H1 (cell line): ENCODE data around the gene SPACA4. TPM values are rescaled to one million over a fixed set of nuclear protein-coding genes. Genes with fewer than 3 reads are reported as not detected.

Source experiments
- BCL11A ChIP-seq, 2 experiments: IDR thresholded peaks; one replicate each; pipeline ENCODE4 v1.6.1; 2011; ENCODE audit warnings: low read depth in 2 of 2, low read length in 2 of 2, mild to moderate bottlenecking in 2 of 2
- CREB1 ChIP-seq: IDR thresholded peaks from 2 replicates; pipeline ENCODE4 v1.6.1; 2012; ENCODE audit warnings: inconsistent platforms
- CTBP2 ChIP-seq: IDR thresholded peaks from 2 replicates; pipeline ENCODE4 v1.7.0; 2011; ENCODE audit warnings: borderline replicate concordance, mild to moderate bottlenecking, moderate library complexity, mixed read lengths, low read length; ENCODE audit not compliant: insufficient read depth, insufficient read length
- JUN ChIP-seq: IDR thresholded peaks from 2 replicates; pipeline ENCODE4 v1.6.1; 2011; ENCODE audit warnings: low read depth, mild to moderate bottlenecking, improper control_type of control experiment, low read length
- NRF1 ChIP-seq: IDR thresholded peaks from 2 replicates; pipeline ENCODE4 v1.6.1; 2011; ENCODE audit warnings: mild to moderate bottlenecking, low read depth, low read length, improper control_type of control experiment
- POLR2A ChIP-seq, 2 experiments: IDR thresholded peaks; 1 replicate in 1 of 2; 2 replicates in 1 of 2; pipeline ENCODE4 v1.6.1; 2011; ENCODE audit warnings: low read depth in 2 of 2, low read length in 2 of 2, mild to moderate bottlenecking in 2 of 2; ENCODE audit errors: control extremely low read depth in 1 of 2
- SP4 ChIP-seq: IDR thresholded peaks from 2 replicates; pipeline ENCODE4 v1.6.1; 2012; ENCODE audit warnings: low read length, inconsistent platforms
- SRF ChIP-seq: IDR thresholded peaks from 2 replicates; pipeline ENCODE4 v1.6.1; 2011; ENCODE audit warnings: mild to moderate bottlenecking, low read depth, low read length, moderate library complexity
- TAF1 ChIP-seq: IDR thresholded peaks from 2 replicates; pipeline ENCODE4 v1.6.1; 2011; ENCODE audit warnings: mild to moderate bottlenecking, low read depth, low read length
- TAF7 ChIP-seq: optimal IDR thresholded peaks from 2 replicates; pipeline ENCODE3; 2011; ENCODE audit warnings: low read depth, mild to moderate bottlenecking, inconsistent platforms, low read length, moderate library complexity, borderline replicate concordance
- TBP ChIP-seq: IDR thresholded peaks from 2 replicates; pipeline ENCODE4 v1.6.1; 2011; ENCODE audit warnings: low read depth, low read length, improper control_type of control experiment
- USF2 ChIP-seq: IDR thresholded peaks from 2 replicates; pipeline ENCODE4 v1.6.1; 2011; ENCODE audit warnings: low read length, improper control_type of control experiment
- polyA plus RNA-seq, 7 experiments: library from polyadenylated mRNA; depleted of rRNA in 3 of 7; stranded (reverse) in 5 of 7; unstranded in 2 of 7; fragments of >200 nt in 5 of 7; fragments of 200-250 nt in 2 of 7; gene quantifications; 1 replicate in 5 of 7; 2 replicates in 1 of 7; 4 replicates in 1 of 7; pipeline versions ENCODE4 v1.2.1 to v1.2.3, GENCODE V29; 2011 to 2013; ENCODE audit warnings: missing spikeins in 2 of 7, mixed read lengths in 2 of 7
- total RNA-seq: library from RNA; stranded (reverse); fragmentation: NEBNext Ultra II Directional; extraction: Animal tissue kit (Norgen Biotek cat#: 25700); gene quantifications from 2 replicates; pipeline ENCODE4 v1.2.1, GENCODE V29; 2021
- TF ChIP-seq, protein P1 (sequence below): IDR thresholded peaks from 2 replicates; pipeline ENCODE4 v1.6.1; 2012; ENCODE audit warnings: inconsistent platforms

SPACA4 gene
- total and polyA plus RNA-seq, 2 of the 8 experiments (the other 6 are each of a cell fraction or from before 2014, with no cell fraction given) = not detected

DNA sequence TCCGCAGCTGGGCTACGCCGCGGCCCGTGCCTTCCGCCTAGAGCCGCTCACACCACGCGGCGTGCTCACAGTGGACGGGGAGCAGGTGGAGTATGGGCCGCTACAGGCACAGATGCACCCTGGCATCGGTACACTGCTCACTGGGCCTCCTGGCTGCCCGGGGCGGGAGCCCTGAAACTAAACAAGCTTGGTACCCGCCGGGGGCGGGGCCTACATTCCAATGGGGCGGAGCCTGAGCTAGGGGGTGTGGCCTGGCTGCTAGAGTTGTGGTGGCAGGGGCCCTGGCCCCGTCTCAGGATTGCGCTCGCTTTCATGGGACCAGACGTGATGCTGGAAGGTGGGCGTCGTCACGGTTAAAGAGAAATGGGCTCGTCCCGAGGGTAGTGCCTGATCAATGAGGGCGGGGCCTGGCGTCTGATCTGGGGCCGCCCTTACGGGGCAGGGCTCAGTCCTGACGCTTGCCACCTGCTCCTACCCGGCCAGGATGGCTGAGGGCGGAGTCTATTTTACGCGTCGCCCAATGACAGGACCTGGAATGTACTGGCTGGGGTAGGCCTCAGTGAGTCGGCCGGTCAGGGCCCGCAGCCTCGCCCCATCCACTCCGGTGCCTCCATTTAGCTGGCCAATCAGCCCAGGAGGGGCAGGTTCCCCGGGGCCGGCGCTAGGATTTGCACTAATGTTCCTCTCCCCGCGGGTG, 23.2 kb downstream of the SPACA4 start (continued):
- TF ChIP-seq, protein P1, sequence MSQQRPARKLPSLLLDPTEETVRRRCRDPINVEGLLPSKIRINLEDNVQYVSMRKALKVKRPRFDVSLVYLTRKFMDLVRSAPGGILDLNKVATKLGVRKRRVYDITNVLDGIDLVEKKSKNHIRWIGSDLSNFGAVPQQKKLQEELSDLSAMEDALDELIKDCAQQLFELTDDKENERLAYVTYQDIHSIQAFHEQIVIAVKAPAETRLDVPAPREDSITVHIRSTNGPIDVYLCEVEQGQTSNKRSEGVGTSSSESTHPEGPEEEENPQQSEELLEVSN = 0 out of 2 replicates have a peak, but pooled peaks have one; percentile 6
- TF ChIP-seq SP4 = peak; percentile 59
- peak; percentile 55; the same call in 1 of the 2 replicates for TF ChIP-seq TAF1
- TF ChIP-seq NRF1 = no peak
- peak; percentile 65 to 86 for TF ChIP-seq POLR2A (IDR thresholded peaks at IDR 0.05; ENCODE audit: control extremely low read depth in 1 of 2, low read depth in 2 of 2, low read length in 2 of 2)
- TF ChIP-seq TBP = peak; percentile 10; the same call in 1 of the 2 replicates
- TF ChIP-seq BCL11A (IDR thresholded peaks at IDR 0.05; ENCODE audit: low read depth in 2 of 2, low read length in 2 of 2) = no peak
- peak; percentile 2; the same call in 1 of the 2 replicates for TF ChIP-seq USF2
- no peak for TF ChIP-seq JUN
- TF ChIP-seq CTBP2 = no peak
- no peak for TF ChIP-seq TAF7
- TF ChIP-seq SRF = no peak
- TF ChIP-seq CREB1 = peak; percentile 56; the same call in 1 of the 2 replicates
